ENCODE data around the gene SENP6. TPM values are rescaled to one million over a fixed set of nuclear protein-coding genes. Genes with fewer than 3 reads are reported as not detected.
"Not testable (repeated sequence)": the region's sequence is repeated elsewhere in the genome, so short reads cannot be mapped to it uniquely, and the experiment has no call there.

Gene SENP6
- total and polyA plus RNA-seq, 7 donors, result 18.0 to 157 (median 122) TPM

- Histone ChIP-seq H3K27ac (no peak overlapping the region), H3K27me3 (no peaks in the 10 kb centered on the region), H3K36me3 (peaks cover 0 to 94% (median 5%) of the 10 kb centered on the region in 4 donors), H3K9me3 (no peaks in the 10 kb centered on the region), H3K4me3 (no peak overlapping the region), H3K4me1 (no peaks in the 10 kb centered on the region)
- DNase-seq, result no peak
- TF ChIP-seq EP300 (IDR thresholded peaks at IDR 0.05) (no peak), POLR2AphosphoS5 (IDR thresholded peaks at IDR 0.05) (no peak), POLR2A (IDR thresholded peaks at IDR 0.05) (no peak)
- TF ChIP-seq, protein P1, sequence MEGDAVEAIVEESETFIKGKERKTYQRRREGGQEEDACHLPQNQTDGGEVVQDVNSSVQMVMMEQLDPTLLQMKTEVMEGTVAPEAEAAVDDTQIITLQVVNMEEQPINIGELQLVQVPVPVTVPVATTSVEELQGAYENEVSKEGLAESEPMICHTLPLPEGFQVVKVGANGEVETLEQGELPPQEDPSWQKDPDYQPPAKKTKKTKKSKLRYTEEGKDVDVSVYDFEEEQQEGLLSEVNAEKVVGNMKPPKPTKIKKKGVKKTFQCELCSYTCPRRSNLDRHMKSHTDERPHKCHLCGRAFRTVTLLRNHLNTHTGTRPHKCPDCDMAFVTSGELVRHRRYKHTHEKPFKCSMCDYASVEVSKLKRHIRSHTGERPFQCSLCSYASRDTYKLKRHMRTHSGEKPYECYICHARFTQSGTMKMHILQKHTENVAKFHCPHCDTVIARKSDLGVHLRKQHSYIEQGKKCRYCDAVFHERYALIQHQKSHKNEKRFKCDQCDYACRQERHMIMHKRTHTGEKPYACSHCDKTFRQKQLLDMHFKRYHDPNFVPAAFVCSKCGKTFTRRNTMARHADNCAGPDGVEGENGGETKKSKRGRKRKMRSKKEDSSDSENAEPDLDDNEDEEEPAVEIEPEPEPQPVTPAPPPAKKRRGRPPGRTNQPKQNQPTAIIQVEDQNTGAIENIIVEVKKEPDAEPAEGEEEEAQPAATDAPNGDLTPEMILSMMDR (IDR thresholded peaks at IDR 0.05), result no peak
- 89 to 98% methylated on average over 4 of the region's 4 CpGs for WGBS, 2 donors
- intact Hi-C loops (cut with DNase I), result no loop called here
These were observed 64.9 kb downstream of the SENP6 start for GRCh38 chr6:75666592-75666991.

GRCh38 chr6:75673884-75674283 is 72.2 kb downstream of the SENP6 start:
- Histone ChIP-seq H3K9me3 (no peaks in the 10 kb centered on the region), H3K27me3 (no peaks in the 10 kb centered on the region), H3K4me3 (no peak overlapping the region), H3K4me1 (no peaks in the 10 kb centered on the region), H3K27ac (no peak overlapping the region), H3K36me3 (peaks cover 17 to 89% (median 23%) of the 10 kb centered on the region in 4 donors)
- intact Hi-C loops (cut with DNase I), result no loop called here
- no peak for DNase-seq
- TF ChIP-seq EP300 (IDR thresholded peaks at IDR 0.05) (no peak), POLR2AphosphoS5 (IDR thresholded peaks at IDR 0.05) (no peak), POLR2A (IDR thresholded peaks at IDR 0.05) (no peak)
- TF ChIP-seq, protein P1 (IDR thresholded peaks at IDR 0.05), result no peak
- WGBS, 2 donors, result 87 to 91% methylated on average over 8 of the region's 8 CpGs

DNA sequence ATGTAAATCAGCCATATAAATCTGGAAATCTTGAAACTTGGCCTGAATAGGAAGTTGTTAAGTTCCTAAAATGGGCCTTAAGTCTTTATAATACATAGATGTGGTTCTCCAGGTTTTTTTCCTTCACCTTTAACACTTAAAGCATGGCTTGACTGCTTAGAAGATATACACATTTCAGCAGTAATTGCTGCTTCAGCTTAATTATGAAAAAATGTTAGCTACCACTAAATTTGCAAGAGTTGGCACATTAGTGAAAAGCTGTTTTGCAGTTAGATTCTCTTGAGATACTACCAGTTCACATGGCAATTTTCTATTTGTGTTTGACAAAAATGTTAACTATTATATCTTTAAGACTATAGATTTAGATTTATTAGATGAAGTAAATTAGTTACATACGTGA is 74.7 kb downstream of the SENP6 start:
- Histone ChIP-seq H3K4me1 (no peaks in the 10 kb centered on the region), H3K27me3 (no peaks in the 10 kb centered on the region), H3K36me3 (peaks cover 19 to 92% (median 39%) of the 10 kb centered on the region in 4 donors), H3K4me3 (no peak overlapping the region), H3K27ac (no peak overlapping the region), H3K9me3 (no peaks in the 10 kb centered on the region)
- TF ChIP-seq EP300 (IDR thresholded peaks at IDR 0.05) (no peak), POLR2A (IDR thresholded peaks at IDR 0.05) (no peak), POLR2AphosphoS5 (IDR thresholded peaks at IDR 0.05) (no peak)
- TF ChIP-seq, protein P1 (IDR thresholded peaks at IDR 0.05), result no peak
- no peak for DNase-seq
- WGBS, 2 donors, result 95 to 96% methylated on average over 1 of the region's 1 CpG
- intact Hi-C loops (cut with DNase I), result no loop called here

DNA sequence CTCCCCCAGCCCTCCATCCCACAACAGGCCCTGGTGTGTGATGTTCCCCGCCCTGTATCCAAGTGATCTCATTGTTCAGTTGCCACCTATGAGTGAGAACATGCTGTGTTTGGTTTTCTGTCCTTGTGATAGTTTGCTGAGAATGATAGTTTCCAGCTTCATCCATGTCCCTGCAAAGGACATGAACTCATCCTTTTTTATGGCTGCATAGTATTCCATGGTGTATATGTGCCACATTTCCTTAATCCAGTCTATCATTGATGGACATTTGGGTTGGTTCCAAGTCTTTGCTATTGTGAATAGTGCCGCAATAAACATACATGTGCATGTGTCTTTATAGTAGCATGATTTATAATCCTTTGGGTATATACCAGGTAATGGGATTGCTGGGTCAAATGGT is 80.9 kb downstream of the SENP6 start:
- H3K4me1 ChIP-seq, result not testable (repeated sequence)

GRCh38 chr6:75683005-75683404 is 81.3 kb downstream of the SENP6 start:
- H3K9me3 ChIP-seq; H3K27me3 ChIP-seq; H3K4me1 ChIP-seq; H3K27ac ChIP-seq; H3K4me3 ChIP-seq; intact Hi-C loops (cut with DNase I); DNase-seq: not testable (repeated sequence)
- H3K36me3 ChIP-seq, result peaks cover 19 to 65% (median 42%) of the 10 kb centered on the region in 4 donors
- WGBS, 2 donors, result 99 to 100% methylated on average over 2 of the region's 2 CpGs

More for the DNA sequence above, 80.9 kb downstream of the SENP6 start:
- H3K9me3 ChIP-seq; H3K27me3 ChIP-seq; DNase-seq; H3K4me3 ChIP-seq; intact Hi-C loops (cut with DNase I); H3K27ac ChIP-seq: not testable (repeated sequence)
- H3K36me3 ChIP-seq, result peaks cover 22 to 65% (median 42%) of the 10 kb centered on the region in 4 donors
- WGBS, 2 donors, result 97 to 98% methylated on average over 1 to 2 of the region's 2 CpGs

DNA sequence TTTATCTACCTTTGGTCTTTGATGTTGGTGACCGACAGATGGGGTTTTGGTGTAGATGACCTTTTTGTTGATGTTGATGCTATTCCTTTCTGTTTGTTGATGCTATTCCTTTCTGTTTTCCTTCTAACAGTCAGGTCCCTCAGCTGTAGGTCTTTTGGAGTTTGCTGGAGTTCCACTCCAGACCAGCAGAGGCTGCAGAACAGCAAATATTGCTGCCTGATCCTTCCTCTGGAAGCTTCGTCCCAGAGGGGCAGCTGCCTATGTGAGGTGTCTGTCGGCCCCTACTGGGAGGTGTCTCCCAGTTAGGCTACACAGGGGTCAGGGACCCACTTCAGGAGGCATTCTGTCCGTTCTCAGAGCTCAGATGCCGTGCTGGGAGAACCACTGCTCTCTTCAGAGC is 85.9 kb downstream of the SENP6 start:
- WGBS, 2 donors, result 94 to 97% methylated on average over 5 of the region's 5 CpGs
- H3K27ac ChIP-seq; H3K4me1 ChIP-seq; DNase-seq; H3K4me3 ChIP-seq; H3K9me3 ChIP-seq; H3K27me3 ChIP-seq; intact Hi-C loops (cut with DNase I): not testable (repeated sequence)
- H3K36me3 ChIP-seq, result peaks cover 0 to 53% (median 17%) of the 10 kb centered on the region in 4 donors

GRCh38 chr6:75687937-75688336 is 86.3 kb downstream of the SENP6 start:
- DNase-seq; H3K27me3 ChIP-seq; H3K4me1 ChIP-seq; H3K9me3 ChIP-seq; H3K4me3 ChIP-seq; intact Hi-C loops (cut with DNase I); H3K27ac ChIP-seq: not testable (repeated sequence)
- WGBS, 2 donors, result 90 to 91% methylated on average over 8 of the region's 8 CpGs
- H3K36me3 ChIP-seq, result peaks cover 0 to 52% (median 14%) of the 10 kb centered on the region in 4 donors

Measured in sigmoid colon (tissue), 7 donors.